GM08714 (cell line): ENCODE data around the gene COX8C.
"Not testable (repeated sequence)": the region's sequence is repeated elsewhere in the genome, so short reads cannot be mapped to it uniquely, and the experiment has no call there.

ENCODE experiments used
- H3K4me3 ChIP-seq: fragments of 200-500 bp; sonication (Bioruptor generic); 2 replicates; pipeline ENCODE4 v1.5.1; 2014; ENCODE audit warnings: mild to moderate bottlenecking, low read length, inconsistent platforms
- ZNF274 ChIP-seq: IDR thresholded peaks from 2 replicates; pipeline ENCODE4 v1.6.1; 2012; ENCODE audit warnings: mild to moderate bottlenecking, low read depth, low read length

The COX8C gene

DNA sequence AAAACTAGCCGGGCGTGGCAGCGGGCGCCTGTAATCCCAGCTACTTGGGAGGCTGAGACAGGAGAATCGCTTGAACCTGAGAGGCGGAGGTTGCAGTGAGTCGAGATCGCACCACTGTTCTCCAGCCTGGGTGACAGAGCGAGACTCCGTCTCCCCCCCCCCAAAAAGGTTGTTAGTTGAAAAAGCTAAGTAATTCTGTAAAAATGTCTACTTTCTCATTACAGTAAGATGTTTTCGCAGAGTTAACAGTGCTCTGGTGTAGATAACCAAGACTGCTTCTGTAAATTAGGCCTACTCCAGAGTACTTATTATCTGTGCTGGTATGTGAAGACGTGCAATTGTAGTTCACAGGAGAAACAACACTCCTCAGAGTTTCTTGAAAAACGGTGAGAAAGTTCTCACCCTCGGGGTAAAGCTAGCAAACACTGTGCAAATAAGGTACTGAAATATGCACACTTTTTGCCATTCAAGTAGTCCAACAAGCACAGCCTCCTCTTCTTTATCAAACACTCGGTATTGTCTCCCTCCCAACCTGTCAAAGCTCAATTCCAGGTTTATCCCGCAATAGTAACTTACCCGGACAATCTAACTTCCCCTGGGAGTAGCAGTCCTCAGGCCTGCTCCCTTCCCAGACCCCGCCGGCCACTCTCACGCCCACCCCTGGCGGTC, 15.1 kb upstream of the COX8C start:
- no peak for TF ChIP-seq ZNF274
- peak overlapping the region; percentile 95 for H3K4me3 ChIP-seq

DNA sequence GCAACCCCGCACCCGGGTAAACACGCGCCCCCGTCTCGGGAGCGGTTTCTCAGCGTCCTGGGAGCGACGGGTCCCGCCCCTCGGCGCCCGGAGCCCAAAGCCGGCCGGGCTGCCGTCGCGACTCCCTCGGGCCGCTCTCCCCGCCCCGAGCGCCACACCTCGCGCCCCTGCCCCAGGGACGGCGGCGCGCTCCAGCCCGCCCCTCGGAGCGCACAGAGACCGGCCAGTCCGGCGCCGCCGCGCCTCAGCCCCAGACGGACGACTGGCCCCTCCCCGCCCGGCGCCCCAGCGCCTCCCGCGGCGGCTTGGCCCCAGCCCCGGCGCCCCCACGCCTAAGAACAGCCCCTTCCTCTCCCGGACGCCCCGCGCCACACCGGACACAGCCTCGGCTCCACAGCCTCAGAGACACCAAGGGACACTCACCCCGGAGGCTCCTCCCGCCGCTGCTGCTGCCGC, 14.6 kb upstream of the COX8C start:
- peak overlapping the region; percentile 95 for H3K4me3 ChIP-seq
- no peak for TF ChIP-seq ZNF274

DNA sequence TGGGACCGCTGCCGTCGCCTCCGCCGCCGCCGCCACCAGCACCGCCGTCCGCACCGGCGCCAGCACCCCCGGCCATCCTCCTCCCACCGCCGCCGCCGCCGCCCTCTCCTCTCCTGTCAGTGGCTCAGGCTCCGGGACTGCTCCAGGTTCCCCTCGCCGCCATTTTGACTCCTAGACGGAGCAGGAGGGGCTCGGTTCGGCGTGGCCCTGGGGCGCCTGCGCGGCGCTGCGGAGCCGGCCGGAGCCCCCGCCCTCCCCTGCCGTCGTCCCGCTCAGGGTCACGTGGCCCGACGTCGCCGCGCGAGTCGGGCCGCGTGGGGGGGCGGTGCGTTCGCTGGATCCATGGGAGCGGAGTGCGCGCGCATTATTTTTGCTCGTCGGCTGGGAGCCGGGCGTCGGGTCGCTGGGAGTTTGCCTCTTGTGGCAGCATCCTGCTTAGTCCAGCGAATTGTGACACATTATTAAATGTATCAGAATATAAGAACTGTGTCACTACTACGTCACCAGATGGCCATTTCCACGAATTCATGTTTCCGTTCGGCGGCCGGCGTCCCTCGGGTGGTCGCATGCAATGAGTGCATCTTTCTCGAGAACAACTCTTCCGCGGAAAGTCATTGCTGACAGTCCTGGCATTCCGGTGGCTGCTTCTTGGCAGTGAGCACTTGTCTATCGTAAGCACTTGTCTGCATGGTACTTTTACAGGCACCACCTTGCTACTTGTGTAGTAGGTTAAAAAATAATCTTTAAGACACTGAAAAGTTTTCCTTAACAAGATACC, 13.9 kb upstream of the COX8C start, which contains the start of gene BTBD7:
BTBD7 (minus strand) TSS at position 184 of the 778 bp plus-strand sequence. CDS start 36,985 bp downstream, outside the sequence.
- no peak for TF ChIP-seq ZNF274
- H3K4me3 ChIP-seq: peak within 1 kb of the TSS; percentile 98

DNA sequence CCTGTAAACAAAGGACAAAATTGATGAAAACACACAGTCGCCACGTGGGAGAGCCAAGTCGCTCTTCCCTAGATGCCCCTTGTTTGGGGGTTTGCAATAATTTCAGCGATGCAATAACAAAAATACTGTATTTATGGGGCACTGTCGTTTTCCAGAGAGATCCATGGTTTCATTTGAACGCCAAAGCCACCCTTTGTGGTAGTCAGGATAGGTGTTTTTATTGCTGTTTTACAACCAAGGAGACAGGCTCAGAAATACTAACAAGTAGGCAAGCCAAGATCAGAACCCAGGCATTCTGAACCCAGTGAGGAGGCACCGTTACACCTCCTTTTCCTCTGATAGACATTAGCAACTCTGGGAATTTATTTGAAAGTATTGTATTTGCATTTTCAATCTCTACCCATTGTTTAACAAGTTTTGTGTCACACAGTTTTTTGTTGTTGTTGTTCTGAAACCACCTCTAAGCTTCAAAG, 13.3 kb upstream of the COX8C start:
- H3K4me3 ChIP-seq: peak overlapping the region; percentile 98
- no peak for TF ChIP-seq ZNF274

DNA sequence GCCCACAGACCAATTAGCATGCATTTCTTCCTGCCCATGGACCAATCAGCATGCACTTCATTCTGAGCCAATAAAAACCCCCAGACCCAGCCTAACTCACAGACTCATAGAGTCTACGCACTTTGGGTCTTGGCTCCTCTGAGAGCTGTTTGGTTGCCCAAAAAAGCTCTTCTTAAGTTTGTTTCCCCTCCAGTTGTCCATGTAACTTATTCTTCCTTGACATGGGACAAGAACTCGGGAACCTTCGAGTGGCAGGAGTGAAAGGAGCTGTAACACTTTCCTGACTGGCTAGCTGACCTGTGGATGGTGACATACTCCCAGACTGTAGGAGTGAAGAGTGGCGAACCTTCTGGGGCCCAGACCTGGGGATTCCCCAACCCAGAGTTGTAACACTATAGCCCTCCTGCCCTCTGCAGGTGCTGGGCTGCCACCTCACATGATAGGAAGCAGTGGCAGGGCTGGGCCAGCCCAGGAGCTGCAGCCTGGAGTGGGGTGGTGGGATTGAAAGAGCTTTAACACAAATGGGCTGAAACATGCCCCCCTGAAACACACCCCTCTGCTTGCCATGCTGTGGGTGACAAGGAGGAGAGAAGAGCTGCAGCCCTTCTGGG, 9.7 kb upstream of the COX8C start:
- H3K4me3 ChIP-seq: no peak overlapping the region
- TF ChIP-seq ZNF274: no peak

DNA sequence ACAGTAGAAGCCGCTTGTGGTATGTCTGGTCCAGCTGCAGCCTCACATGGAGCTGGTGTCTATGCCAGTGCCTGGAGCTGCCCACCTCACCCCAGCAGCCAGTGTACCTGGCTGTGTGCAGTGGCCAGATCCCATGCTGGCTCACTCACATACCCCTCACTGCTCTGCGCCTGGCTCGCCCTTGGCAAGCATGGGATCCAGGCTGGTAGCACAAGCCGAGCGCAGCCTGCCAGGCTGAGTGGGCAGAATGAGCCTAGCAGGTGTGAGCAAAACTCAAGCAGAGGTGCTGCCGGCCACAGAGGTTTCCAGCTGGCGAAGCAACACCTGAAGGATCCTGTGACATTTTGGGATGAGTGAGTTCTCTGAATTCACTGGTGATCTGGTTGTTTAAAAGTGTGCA, 9.1 kb upstream of the COX8C start:
- H3K4me3 ChIP-seq: no peak overlapping the region
- no peak for TF ChIP-seq ZNF274

DNA sequence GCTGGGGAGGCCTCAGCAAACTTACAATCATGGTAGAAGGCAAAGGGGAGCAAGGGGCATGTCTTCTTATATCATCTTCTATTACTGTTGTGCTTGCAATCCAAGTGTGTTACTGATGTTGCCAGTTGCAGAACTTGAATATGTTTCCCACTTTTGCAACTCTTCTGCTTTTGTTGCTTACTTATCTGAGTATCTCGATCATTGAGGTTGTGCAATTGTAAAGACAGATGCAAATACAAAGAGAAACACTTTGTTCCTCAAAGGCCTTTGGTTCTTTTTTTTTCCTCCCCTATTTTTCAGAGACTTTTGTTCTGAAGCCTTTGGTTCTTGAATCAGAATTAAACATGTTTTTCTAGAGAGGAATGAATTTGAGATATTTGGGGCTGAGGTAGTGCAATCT, 3.7 kb upstream of the COX8C start:
- H3K4me3 ChIP-seq: no peak overlapping the region
- TF ChIP-seq ZNF274: no peak

DNA sequence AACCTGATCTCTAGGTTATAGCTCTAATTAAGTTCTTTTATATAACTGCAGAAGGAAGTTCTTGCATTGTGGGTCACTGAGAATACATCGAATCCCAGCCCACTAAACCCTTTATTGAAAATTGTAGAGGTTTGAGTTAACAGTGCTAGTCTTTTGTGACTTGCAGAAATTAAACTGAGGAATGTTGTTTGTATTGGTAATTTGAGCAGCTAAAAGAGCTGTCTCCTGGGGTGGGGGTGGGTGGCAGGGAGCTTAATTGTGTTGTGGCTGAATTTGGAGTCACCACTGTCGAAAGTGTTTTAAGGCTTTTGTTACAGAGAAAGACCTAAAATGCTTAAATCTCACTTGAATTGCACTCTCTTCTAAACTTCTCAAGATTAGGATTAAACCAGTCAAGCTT, 3.2 kb upstream of the COX8C start:
- no peak for TF ChIP-seq ZNF274
- no peak overlapping the region for H3K4me3 ChIP-seq

DNA sequence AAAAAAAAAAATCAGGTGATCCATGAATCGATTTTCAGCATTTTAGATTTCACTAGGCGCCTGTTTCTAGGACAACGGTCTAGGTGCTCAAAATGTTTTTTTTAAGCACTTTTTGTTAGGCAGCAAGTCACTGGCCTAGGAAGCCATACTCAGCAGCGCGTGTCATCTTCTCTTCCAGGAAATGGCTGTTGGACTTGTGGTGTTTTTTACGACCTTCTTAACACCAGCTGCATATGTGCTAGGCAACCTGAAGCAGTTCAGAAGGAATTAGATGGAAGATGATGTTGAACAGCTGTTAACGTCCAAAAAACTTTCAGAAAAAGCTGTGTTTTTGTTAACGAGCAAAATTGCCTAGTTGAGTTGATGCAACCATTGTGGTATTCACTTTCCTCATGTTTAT, 868 bp downstream of the COX8C start:
- no peak overlapping the region for H3K4me3 ChIP-seq
- no peak for TF ChIP-seq ZNF274

DNA sequence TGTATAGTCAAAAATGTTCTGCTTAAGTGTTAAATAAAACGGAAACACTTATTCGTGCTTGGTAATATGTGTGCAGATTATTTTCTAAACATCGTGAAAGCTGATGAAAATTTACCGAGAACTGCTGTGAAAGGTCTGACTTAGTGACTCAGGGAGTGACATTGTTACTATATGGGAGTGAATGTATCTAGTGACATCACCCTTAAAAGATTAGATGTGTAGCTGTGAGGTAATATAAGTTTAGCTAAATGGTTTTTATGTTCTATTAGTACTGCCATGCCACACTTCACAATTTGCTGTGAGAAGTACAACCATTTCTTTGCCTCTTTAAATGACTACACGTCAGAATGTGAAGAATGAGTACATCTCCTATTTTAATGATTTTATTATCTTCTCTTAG, 1.3 kb downstream of the COX8C start:
- TF ChIP-seq ZNF274: no peak
- no peak overlapping the region for H3K4me3 ChIP-seq

DNA sequence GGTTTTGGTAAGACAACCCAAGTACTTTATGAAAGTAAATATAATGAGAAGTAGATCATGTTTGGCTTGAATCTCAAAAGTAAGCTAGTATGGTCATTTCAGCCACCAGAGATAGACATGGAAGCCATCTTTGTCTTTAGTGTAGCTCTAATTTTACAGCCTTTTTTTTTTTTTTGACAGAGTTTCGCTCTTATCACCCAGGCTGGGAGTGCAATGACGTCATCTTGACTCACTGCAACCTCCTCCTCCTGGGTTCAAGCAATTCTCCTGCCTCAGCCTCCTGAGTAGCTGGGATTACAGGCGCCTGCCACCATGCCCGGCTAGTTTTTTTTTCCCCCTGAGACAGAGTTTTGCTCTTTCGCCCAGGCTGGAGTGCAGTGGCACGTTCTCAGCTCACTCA, 7.9 kb downstream of the COX8C start:
- H3K4me3 ChIP-seq: not testable (repeated sequence)

DNA sequence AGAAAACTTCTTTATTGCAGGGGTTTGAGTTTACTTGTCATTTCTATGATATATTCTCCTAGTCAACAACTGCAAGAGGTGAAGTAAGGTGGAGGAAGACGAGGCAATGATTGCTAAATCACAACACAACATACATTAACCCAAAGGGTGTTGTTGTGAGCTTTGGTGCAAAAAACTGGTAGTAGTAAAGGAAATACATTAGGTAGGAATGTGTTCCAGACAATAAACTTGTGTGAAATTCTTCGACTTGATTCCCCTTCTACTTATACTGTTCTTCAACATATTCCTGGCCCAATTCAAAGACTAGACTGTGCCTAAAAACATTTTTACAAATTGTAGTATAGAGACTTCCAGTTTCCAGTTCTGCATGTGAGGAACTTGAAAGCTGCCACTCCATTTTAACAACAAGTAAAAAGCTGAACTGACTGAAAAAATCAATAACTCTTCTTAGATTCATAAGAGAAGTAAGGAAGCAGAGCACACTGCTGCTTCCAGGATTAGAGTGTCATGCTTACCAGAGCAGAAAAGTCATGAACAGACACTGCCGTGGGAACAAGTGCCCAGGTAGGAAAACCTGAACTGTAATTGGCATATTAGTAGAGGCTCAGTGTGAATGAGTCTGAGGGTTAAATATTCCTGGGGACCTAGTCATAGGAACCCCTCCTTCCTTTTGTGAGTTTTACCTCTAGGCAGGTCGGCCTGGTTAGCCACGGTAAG, 22.2 kb downstream of the COX8C start:
- TF ChIP-seq ZNF274: no peak
- peak overlapping the region; percentile 54; the same call in 1 of the 2 replicates for H3K4me3 ChIP-seq

DNA sequence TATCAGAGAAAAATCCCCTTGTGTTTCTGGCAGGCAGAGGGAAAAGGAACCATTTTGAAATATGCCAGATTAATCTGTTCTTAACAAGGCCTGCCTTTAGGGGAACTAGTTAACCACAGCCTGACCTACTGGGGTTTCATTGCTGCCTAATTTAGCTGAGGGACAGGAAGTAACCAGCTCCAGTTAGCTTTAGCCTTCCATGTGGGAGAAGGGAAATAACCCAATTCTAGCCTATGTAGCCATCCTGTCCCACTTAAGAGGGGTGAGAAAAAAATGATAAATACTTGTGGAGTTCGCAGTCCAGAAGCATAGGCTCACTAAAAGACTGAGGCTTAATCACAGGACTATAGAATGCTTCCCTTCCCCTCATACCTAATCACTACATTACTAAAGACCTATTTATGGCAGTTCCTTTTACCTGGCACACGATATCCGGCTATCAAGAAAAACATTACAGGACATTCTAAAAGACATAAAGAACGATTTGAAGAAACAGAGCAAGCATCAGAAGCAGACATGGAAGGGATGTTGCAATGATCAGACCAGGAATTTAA, 22.8 kb downstream of the COX8C start:
- no peak for TF ChIP-seq ZNF274
- H3K4me3 ChIP-seq: peak overlapping the region; percentile 54; the same call in 1 of the 2 replicates

DNA sequence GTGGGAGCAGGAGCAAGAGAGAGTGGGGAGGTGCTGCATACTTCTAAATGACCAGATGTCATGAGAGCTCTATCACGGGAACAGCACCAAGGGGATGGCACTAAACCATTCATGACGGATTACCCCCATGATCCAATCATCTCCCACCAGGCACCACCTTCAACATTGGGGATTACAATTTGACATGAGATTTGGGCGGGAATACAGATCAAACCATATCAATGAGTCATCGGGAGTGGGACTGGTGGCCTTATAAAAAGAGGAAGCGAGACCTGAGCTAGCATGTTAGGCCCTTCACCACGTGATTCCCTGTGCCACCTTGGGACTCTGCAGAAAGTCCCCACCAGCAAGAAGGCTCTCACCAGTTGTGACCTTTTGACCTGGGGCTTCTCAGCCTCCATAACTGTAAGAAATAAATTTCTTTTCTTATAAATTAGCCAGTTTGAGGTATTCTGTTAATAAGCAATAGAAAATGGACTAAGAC, 28.7 kb downstream of the COX8C start:
- H3K4me3 ChIP-seq: no peak overlapping the region
- no peak for TF ChIP-seq ZNF274
